Stimulated activated CD4-positive, alpha-beta T cell treated with anti-CD3 and anti-CD28 coated beads, Interleukin-4, amount 100 ng/mL, for 48 hours (primary cell): ENCODE data around the gene SERPINA10.
"Not testable (repeated sequence)": the region's sequence is repeated elsewhere in the genome, so short reads cannot be mapped to it uniquely, and the experiment has no call there.

Experiments
- DNase-seq, 2 donors: peaks; one replicate each; pipeline ENCODE4 v3.0.0-alpha.2; 2020; ENCODE audit warnings: low read depth in 2 of 2

Gene SERPINA10

DNA sequence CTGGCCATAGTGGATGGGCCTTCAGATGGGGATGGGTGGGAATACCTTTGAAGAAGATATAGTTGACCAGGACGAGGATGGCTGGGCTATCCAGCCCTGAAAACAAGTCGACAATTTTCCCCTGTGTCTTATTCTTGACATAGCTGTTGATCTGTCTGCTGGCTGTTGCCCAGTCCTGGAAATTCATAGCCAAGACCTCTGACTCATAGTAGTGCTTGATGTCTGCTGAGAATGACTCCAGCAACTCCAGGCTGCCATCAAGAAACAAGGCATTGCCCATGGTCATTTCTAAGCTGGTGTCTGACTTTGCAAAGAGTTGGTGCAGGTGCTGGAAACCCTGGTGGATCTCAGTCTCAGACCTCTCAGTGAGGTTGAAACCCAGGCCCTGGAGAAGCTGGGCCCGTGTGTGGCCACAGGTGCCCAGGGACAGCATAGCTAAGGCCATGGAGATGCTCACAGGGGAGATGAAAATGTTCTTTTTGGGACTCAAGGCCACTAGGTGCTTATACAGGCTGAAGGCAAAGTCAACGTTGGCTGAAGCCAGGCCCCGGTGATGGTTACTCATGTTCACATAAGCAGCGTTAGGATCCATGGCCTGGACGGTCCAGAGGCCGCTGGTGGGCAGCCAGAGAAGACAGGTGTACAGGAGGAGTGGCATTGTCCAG is 21.1 kb upstream of the SERPINA10 start:
- no peak for DNase-seq

DNA sequence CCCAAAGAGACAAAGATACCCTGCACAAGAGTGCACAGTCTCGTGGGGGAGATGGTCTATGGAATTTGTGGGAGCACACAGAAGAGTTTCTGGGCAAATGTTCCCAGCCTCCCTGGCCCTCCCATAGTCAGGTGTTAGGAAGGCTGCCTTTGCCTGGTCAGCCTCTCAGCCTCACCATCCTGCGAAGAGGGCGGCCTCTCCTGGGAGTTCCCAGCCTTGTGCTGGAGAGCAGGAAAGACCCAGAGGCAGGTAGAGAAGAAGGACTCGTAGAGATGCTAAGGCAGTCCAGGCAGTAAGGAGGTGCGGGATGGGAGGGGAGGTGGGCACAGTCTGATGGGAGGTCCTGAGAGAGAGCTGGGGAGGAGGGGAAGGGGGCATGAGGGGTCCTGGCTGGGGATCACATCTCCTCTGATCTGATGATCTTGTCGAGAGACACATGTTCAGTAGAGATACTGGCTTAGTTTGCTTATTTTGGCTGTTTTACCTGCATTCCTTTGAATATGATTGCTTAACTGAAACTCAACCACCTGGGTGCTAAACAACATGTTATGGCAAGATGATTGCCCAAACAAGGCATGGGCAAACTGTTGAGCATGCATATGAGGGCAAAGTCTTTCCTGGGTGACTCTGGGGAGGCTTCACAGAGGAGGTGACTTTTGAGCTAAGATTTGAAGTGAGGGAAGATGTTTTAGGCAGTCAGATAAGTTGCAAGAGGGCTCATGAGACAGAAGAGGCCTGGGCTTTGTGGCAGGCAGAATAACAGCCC is 19.6 kb upstream of the SERPINA10 start:
- no peak for DNase-seq

DNA sequence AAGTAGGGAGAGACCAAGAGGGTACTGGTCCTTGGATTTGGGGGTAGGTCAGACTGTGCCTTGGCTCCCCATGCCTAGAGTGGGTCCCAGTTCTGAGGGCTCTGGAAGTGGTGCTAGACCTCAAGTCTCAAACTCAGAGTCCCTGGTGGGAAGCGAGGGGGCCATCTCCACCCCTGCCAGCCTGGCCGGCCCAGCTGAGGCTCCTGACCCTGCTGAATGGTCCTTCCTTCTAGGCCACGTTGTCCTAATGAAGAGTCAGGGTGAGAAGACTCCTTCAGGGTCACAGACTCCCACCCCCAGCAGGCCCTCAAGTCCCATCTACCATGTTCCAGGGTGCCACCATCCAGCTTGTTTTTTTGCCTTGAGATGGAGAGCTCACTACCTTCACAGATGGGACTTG is 17.2 kb upstream of the SERPINA10 start:
- no peak for DNase-seq

DNA sequence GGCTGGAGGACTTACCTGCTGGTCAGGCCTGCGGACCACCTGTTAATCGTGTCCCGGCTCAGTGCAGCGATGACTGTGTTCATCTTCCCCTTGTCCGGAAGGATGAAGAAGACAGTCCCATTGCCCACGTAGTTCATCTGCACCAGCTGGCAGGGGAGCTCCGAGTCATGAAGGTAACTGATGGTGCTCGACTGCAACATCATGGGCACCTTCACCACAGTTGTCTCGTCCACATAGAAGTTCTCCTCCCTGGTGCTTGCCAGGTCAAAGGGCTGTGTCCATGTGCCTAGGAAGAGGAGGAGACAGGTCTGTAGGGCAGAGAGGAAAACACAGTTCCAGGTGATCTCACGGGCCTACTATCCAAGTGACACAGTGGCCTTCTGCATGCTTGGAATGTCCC is 16.7 kb upstream of the SERPINA10 start:
- no peak for DNase-seq

DNA sequence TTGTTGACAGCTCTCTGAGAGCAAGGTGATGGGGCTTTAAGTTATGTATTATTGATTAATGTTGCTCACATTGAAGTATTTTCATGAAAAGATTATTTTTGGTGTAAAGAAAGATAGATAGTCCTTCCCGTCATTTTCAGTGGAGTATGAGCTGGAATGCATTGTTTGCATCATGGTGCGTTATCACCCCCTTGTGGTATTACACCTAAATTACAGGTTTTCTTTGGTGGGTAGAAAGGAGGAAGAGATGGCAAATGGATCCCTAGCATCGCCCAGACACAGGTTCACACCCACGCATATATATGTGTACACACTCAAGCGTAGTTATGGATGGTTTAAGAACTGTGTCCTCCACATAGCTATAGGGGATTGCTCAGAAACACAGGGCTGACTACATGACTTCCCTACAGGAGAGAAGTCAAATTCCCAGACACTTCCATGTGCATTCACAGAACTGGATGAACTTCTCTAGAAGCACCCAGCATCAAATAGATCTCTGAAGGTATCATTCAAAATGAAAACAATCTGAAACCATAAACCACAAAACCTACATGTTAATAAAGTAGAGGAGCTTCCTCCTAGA is 14.4 kb upstream of the SERPINA10 start:
- DNase-seq, result no peak

DNA sequence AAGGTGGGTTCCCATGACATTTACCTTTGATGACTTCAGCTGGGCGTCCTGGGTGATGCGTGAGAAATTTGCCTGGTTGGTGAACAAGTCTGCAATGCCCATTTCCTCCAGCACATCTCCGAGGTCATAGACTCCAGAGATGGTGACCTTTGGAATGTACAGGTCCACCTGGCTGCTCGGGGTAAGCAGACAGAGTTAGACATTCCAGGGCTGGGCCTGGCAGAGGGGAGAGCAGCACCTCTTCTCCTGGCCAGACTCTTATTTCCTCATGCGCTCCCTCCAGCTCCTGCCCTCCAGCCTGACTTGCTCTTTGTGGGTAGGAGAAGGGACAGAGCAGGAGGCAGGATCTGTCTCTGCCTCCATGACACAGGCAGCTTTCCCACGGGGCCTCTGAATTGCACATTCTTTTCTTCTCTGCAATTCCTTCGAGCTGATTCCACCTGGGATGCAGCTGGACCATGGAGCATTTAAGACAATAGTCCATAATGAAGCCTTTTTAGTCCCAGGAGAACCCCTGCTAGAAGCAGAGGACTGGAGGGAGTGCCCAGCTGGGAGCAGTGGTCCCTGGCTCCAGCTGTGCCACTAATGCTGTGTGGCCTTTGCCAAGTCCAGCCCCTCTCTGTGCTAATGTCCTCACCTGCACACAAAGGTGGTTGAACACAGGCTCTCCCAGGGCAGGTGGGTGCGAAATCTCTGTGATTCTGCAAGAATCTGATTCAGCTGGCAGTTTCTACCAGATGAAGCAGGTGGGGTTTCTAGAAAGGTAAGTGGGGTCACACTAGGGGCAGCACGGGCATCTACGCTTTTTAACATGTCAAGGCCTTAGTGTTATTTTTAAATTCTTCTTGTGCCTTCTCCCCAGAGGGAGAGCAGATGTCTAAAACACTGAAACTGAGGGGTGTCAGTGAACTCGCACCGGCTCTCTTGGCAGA is 13.2 kb upstream of the SERPINA10 start:
- DNase-seq, result no peak

DNA sequence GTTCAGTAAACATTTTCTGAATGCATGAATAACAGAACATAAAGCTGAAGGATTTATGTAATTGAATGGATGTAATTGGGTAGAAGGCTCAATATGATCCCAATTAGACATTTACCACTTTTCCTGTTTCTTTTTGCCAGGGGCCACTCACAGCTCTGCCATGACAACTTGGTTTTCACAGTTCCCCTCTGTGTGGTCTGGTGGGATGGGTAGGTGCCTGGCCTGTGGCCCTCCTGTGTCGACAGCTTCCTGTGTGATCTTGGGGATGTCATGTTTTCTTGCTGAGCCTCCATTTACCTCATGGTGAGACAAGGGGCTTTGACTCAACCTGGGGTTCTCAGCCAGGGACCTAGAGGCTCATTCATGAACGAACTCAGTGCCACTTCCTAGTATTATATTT is 12.6 kb upstream of the SERPINA10 start:
- no peak for DNase-seq

DNA sequence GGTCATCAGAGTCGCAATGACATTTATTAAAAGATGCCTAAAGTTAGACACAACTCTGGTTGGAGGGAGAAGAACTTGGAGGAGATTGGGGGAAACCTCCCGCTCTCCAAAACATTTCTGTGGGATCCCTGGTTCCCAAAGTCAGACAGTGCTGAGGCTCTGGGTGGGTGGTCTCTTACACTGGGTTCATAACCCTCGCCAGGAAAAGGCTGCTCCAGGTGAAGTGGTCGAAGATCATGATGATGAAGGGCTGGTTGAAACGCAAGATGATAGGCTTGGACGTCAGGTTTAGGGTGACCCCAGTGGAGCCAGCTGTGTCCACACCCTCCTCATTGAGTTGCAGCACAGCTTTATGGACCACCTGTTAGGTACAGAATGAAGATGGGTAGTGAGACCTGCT is 11.2 kb upstream of the SERPINA10 start:
- DNase-seq, result no peak

DNA sequence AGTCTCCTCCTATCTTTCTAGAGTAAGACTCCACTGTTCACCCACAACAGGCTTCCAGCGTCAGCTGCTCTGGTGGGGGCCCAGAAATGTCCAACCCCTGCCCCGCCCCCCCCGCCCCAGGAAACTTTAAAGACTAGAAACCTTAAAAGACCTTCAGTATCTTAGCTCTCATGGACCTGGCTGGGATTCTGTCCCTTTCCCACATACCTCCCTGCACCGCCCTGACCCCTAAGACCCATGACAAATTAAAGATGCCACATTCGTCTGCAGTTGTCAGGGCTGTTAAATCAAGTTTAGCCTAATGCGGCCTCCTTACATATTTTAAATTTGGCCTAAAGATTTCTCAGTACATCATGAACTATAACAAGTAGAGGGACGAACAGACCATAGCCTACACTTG is 10.0 kb upstream of the SERPINA10 start:
- no peak for DNase-seq

DNA sequence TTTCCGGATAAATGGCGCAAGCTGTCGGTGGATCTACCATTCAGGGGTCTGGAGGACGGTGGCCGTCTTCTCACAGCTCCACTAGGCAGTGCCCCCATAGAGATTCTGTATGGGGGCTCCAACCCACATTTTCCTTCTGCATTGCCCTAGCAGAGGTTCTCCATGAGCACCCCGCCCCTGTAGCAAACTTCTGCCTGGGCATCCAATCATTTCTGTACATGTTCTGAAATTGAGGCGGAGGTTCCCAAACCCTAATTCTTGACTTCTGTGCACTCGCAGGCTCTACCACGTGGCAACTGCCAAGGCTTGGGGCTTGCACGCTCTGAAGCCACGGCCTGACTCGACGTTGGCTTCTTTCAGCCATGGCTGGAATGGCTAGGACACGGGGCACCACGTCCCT is 5.1 kb upstream of the SERPINA10 start:
- DNase-seq, result no peak

DNA sequence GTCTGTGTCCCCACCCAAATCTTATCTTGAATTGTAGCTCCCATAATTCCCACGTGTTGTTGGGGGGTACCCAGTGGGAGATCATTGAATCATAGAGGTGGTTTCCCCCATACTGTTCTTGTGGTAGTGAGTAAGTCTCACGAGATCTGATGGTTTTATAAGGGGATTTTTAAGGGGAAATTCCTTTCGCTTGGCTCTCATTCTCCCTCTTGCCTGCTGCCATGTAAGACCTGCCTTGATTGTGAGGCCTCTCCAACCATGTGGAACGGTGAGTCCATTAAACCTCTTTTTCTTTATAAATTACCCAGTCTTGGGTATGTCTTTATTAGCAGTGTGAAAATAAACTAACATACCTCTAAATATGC is 3.1 kb upstream of the SERPINA10 start:
- DNase-seq, result not testable (repeated sequence)

DNA sequence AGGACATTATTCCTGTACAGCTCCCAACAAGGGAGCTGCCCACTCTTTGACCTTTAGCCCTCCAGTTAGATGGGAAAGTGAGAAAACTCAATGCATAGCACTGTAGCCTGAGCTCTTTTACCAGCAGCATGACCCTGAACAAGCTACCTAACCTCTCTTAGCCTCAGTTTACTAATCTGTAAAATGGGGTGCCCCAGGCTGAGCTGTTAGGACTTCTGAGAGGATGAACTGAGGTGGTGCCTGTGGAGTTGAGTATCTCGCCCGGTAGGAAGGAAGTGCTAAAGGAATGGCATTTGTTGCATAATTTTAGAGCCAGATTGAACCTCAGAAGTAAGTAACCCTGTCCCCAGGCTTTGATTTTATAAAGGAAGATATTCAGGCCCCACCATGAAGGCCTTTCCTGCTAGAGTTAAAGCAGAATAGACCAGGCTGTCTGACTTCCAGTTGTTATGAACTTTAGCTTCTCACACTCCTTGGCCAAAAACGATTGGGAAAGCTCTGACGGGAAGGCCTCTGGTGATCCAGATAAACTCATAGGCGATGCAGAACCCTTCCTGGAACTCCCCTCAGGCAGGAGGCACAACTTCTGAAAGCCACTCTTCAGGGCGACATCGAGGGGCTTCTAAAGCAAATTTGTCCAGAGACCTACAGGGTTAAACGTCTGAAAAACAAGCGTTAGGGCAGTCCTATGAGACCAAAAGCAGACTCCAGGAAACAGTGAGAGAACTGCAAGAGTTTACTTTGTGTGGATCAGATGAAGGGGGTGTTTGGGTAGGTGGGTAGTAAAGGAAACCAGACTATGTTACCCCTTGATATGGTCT is 2.5 kb upstream of the SERPINA10 start:
- DNase-seq, result no peak

DNA sequence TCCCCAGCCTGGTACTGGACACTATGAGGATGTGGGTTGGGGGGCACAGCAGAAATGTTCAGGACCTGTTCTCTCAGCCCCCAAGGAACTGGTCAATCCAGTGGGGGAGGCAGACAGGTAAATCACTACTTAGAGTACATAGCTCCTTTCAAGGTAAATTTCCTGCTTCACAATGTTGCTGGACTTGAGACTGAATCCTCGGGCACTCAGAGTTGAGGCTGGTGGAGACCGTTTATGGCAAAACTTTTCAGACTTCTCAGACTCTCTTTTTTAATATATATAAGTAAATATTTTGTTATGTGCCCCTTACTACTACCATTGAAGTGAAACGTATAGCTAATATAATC is 483 bp upstream of the SERPINA10 start:
- DNase-seq, result no peak

DNA sequence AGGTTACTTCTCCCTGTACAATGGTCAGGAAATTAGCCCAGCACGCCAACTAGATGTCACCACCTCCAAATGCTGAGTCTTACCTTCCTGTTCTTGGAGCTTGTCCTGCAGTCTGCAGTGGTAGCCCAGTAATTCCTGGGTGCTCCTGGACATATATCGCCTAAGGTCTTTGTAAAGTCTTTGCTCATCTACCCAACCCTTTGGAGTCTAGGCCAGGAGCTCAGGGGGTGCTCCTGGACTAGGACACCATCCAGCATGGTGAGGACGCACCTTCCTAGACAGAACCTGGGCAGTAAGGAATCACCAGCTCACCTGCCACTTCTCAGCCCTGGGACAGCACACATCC is 569 bp downstream of the SERPINA10 start:
- no peak for DNase-seq

DNA sequence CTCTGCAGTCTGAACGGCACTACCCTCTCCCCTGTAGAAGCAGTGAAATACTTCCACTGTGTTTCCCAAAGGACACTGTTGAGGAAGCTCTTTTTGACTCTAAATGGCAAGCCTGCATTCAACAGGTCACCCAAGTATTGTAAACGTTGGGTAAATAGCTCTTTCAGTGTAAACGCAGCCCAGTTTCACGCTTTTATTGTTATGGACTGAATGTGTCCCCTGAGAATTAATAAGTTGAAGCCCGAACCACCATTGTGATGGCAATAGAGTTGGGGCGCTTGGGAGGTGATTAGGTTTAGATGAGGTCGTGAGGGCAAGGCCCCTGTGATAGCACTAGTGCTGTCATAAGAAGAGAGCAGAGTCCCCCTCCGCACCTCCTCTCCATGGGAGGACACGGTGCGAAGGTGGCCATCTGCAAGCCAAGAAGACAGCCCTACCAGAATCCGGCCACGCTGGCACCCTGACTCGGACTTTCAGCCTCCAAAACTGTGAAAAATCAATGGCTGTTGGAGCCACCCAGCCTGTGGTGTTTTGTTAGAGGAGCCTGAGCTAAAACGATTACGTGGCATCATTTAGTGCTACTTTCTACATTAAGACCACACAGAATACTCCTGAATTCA is 1.1 kb downstream of the SERPINA10 start:
- no peak for DNase-seq

DNA sequence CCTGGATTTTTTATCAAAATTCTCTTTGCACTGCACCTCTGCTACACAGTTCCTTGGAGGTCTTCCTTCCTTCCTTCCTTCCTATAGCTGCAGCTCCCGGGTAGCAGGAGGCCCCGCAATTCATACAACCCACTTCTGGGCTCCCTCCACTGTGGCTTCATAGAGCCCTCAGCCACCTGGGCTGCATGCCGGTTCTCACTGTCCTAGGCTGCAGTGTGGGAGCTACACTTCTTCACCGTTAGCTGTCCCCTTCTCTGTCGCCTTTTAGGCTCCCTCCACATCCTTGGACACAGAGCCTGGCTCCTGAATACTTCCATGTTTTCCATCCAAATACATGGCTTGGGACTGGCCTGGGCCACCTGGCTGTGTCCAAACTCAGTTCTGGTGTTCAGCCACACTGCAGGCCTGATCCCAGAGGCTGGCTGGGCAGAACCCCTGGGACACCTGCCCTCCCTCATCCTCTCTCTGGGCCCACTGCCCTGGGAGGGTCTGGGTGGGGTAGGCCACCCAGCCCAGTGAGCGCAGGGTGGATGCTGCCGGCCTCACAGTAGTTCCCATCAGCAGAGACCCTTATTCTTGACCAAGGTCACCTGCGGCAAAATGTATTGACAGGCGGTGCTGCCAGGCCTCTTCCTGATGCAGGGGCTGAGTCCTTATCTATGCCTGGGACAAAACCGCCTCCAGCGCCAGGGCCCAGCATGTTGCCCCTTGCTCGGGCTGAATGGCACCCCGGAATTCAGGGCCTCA is 1.7 kb downstream of the SERPINA10 start:
- no peak for DNase-seq

DNA sequence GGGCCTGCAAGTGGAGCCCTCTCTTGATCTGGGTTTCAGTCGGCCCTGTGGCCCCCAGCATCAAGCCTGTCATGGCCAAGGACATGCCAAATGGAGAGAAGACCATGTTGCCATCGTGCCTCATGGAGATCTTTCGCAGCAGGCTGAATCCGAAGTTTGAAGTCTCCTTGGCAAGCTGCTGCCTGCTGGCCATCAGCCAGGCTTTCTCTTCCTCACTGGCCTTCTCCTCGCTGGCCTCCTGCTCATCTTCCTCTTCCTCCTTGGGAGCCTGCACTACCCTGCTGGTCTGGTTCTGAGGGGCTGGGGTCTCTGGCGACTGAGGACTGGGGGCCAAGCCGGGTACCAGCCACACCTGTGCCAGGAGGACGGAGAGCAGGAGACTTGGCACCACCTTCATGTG is 2.9 kb downstream of the SERPINA10 start:
- DNase-seq, result no peak

DNA sequence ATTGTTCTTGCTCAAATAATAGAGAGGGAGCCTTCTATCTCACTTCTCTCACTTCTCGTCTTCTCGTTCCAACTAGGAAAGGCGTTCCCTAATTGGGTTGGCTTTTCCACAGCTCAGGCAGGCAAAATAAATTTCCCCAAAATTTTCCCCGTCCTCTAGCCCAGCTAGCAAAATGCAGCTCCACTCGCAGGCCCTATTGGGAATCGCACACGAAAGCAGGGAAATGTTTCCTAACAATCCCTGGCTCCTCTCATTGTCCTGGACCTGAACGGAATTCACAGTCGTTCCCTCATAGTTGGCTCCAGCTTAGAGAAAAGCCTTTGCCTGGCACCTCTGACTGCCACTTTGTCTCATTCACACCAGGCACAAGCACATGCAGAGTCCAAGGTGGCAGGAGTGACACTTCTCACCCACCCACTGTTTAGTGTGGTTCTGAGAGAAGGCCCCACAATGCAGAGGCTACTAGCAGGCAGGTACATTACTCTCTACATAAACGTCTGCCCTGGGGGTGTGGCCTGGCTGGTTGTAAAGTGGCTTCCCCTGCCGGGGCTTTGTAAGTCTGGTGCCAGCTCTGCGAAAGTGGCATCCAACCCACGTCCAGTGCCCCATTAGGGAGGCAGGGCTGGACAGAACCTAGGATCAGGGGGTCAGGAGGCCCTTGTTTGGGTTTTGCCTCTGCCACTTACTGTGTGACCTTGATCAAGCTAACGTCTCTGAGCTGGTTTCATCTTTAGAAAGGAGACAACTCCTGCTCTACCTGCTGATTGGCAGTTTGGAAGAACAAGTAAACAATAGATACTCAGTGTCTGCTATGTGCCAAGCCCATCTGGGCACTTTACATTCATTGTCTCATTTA is 4.2 kb downstream of the SERPINA10 start:
- DNase-seq, result no peak

DNA sequence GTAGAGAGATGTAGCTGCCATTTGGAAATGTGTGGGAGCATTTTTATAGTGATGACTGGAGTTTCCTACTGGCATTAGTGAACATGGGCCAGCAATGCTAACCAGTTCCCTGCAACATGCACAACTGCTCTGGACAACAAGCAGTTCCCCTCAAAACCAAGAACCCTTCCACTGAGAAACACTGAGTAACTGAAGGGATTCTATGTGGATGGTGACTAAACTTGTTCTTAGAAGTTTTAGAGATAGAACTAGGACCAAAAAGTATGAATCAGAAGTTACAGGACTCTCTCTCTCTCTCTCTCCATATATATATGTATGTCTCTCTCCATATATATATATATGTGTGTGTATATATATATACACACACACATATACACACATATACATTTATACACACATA is 7.9 kb downstream of the SERPINA10 start:
- no peak for DNase-seq
